Astrocyte (in vitro differentiated cells and primary cell): ENCODE measurements around the gene TIGAR. TPM values are rescaled to one million over a fixed set of nuclear protein-coding genes. Genes with fewer than 3 reads are reported as not detected.

Source experiments
- DNase-seq: peaks from one replicate; pipeline ENCODE4 v3.0.0-alpha.2; 2010; ENCODE audit warnings: low read depth
- FAIRE-seq: peaks from 2 replicates; lab custom pipeline; 2011; peaks lifted over from hg19 to GRCh38; lab: Jason Lieb, UNC
- H2AFZ ChIP-seq: 2 replicates; pipeline ENCODE4 v1.6.0; 2012; ENCODE audit warnings: low read depth, low read length, inconsistent platforms
- H3K27ac ChIP-seq: 2 replicates; pipeline ENCODE4 v1.5.1; 2011; ENCODE audit warnings: low read depth, low read length, inconsistent platforms
- H3K27me3 ChIP-seq: 2 replicates; pipeline ENCODE4 v1.6.0; 2011; ENCODE audit warnings: low read length, inconsistent platforms; ENCODE audit not compliant: insufficient read depth
- H3K36me3 ChIP-seq: 2 replicates; pipeline ENCODE4 v1.5.1; 2011; ENCODE audit warnings: low read length, inconsistent platforms; ENCODE audit not compliant: insufficient read depth
- H3K4me1 ChIP-seq: 2 replicates; pipeline ENCODE4 v1.5.1; 2011; ENCODE audit warnings: low read length, inconsistent platforms; ENCODE audit not compliant: insufficient read depth
- H3K4me2 ChIP-seq: 2 replicates; pipeline ENCODE4 v1.6.0; 2012; ENCODE audit warnings: low read length, inconsistent platforms
- H3K4me3 ChIP-seq: 2 replicates; pipeline ENCODE4 v1.5.1; 2011; ENCODE audit warnings: low read depth, mild to moderate bottlenecking, low read length, inconsistent platforms; ENCODE audit not compliant: insufficient read depth
- H3K79me2 ChIP-seq: 2 replicates; pipeline ENCODE4 v1.6.0; 2012; ENCODE audit warnings: mild to moderate bottlenecking, low read length, inconsistent platforms; ENCODE audit not compliant: insufficient read depth
- H3K9ac ChIP-seq: 2 replicates; pipeline ENCODE4 v1.6.0; 2012; ENCODE audit warnings: mild to moderate bottlenecking, low read length, inconsistent platforms
- H3K9me3 ChIP-seq: 2 replicates; pipeline ENCODE4 v1.5.1; 2012; ENCODE audit warnings: low read depth, mild to moderate bottlenecking, low read length, inconsistent platforms; ENCODE audit not compliant: insufficient read depth
- H4K20me1 ChIP-seq: 2 replicates; pipeline ENCODE4 v1.6.0; 2012; ENCODE audit warnings: low read length, inconsistent platforms; ENCODE audit not compliant: insufficient read depth
- H3K27ac Mint-ChIP-seq: one replicate; pipeline ENCODE4 v1.8.0; 2021; ENCODE audit warnings: mild to moderate bottlenecking, mixed read lengths; ENCODE audit not compliant: unreplicated experiment
- H3K27me3 Mint-ChIP-seq: one replicate; pipeline ENCODE4 v1.8.0; 2021; ENCODE audit warnings: low read depth, mixed read lengths; ENCODE audit not compliant: unreplicated experiment
- H3K36me3 Mint-ChIP-seq: one replicate; pipeline ENCODE4 v1.8.0; 2021; ENCODE audit warnings: low read depth, mixed read lengths; ENCODE audit not compliant: unreplicated experiment
- H3K4me1 Mint-ChIP-seq: one replicate; pipeline ENCODE4 v1.8.0; 2021; ENCODE audit warnings: low read depth, mixed read lengths; ENCODE audit not compliant: unreplicated experiment
- H3K4me3 Mint-ChIP-seq: one replicate; pipeline ENCODE4 v1.8.0; 2021; ENCODE audit warnings: mild to moderate bottlenecking, moderate library complexity, mixed read lengths; ENCODE audit not compliant: unreplicated experiment
- H3K9me3 Mint-ChIP-seq: one replicate; pipeline ENCODE4 v1.8.0; 2021; ENCODE audit warnings: mild to moderate bottlenecking, mixed read lengths; ENCODE audit not compliant: unreplicated experiment
- EZH2 ChIP-seq: IDR thresholded peaks from 2 replicates; pipeline ENCODE4 v1.6.1; 2012; ENCODE audit warnings: mild to moderate bottlenecking, low read length, inconsistent platforms; ENCODE audit not compliant: insufficient read depth
- total RNA-seq: library from RNA; stranded (reverse); gene quantifications from 2 replicates; pipeline ENCODE4 v1.2.1, GENCODE V29; 2021
- TF ChIP-seq, protein P1 (sequence below): IDR thresholded peaks from 2 replicates; pipeline ENCODE4 v1.5.1; 2011; ENCODE audit warnings: low read depth, mild to moderate bottlenecking, inconsistent platforms, low read length, moderate library complexity; ENCODE audit not compliant: insufficient read depth

TIGAR gene
- total RNA-seq, 1 donor from 2014 or later, result 91.7 TPM

DNA sequence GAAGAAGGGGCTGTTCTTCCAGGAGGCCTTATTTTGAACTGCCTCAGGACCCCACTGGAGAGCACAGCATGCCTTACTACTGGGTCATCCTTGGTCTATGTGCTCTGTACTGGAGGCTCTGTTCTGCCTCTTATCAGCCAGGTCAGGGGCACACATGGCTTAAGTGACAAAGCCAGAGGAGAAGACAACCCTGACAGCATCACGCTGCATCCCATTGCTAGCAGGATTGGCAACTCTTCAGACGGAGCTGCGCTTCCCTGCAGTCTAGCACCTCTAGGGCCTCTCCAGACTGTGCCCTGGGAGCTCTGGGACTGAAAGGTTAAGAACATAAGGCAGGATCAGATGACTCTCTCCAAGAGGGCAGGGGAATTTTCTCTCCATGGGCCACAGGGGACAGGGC lies 17.3 kb upstream of the TIGAR start:
- Histone ChIP-seq H3K9ac (no peak overlapping the region), H3K9me3 (no peaks in the 10 kb centered on the region), H3K4me3 (no peak overlapping the region), H3K36me3 (no peaks in the 10 kb centered on the region), H4K20me1 (no peaks in the 10 kb centered on the region), H3K27ac (no peak overlapping the region), H3K27me3 (peaks cover 3% of the 10 kb centered on the region), H3K79me2 (no peaks in the 10 kb centered on the region), H3K4me1 (peaks cover 2% of the 10 kb centered on the region), H2AFZ (no peak overlapping the region), H3K4me2 (no peak overlapping the region)
- Mint-ChIP-seq H3K4me1 (peaks cover 44% of the 10 kb centered on the region), H3K36me3 (peaks cover 31% of the 10 kb centered on the region), H3K9me3 (no peaks in the 10 kb centered on the region), H3K27ac (peak overlapping the region; percentile 14), H3K27me3 (no peaks in the 10 kb centered on the region), H3K4me3 (peak overlapping the region; percentile 31)
- FAIRE-seq, result no peak
- DNase-seq, result no peak
- TF ChIP-seq, protein P1, sequence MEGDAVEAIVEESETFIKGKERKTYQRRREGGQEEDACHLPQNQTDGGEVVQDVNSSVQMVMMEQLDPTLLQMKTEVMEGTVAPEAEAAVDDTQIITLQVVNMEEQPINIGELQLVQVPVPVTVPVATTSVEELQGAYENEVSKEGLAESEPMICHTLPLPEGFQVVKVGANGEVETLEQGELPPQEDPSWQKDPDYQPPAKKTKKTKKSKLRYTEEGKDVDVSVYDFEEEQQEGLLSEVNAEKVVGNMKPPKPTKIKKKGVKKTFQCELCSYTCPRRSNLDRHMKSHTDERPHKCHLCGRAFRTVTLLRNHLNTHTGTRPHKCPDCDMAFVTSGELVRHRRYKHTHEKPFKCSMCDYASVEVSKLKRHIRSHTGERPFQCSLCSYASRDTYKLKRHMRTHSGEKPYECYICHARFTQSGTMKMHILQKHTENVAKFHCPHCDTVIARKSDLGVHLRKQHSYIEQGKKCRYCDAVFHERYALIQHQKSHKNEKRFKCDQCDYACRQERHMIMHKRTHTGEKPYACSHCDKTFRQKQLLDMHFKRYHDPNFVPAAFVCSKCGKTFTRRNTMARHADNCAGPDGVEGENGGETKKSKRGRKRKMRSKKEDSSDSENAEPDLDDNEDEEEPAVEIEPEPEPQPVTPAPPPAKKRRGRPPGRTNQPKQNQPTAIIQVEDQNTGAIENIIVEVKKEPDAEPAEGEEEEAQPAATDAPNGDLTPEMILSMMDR, result no peak
- no peak for TF ChIP-seq EZH2

DNA sequence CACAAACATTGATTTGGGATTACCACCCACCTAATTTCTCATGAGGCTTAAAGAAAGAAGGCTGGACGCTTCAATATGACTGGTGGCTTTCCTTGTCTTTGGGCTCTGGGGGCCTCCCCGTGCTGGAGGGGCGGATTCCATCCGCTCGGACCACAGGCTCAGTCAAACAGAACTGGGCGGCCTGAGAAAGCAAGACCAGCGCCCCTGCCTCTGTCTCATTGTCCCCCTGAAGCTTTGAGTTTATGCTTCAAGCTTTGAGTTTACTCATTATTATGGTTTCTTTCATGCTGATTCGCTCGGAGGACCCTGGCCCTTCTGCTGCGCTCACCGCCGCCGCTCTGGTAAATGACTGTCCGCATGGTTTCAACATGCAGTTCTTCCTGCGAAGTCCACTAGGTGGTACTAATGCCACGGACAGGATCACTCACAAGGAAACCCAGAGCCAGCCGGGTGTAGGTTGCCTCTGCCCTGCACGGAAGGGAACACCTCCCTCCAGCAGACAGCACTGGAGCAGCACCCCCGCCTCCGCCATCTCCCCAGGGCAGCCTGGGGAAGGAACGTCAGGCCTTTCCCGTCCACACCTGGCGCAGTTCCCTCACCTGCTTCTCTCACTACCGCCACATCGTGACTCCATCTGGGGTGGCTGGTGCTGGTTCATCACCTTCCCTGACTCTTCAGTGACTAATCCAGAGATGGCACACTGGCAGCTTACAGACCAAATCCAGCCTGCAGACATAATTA lies 13.2 kb upstream of the TIGAR start:
- H3K27ac ChIP-seq, result no peak overlapping the region
- peaks cover 6% of the 10 kb centered on the region for H3K27me3 ChIP-seq
- peak overlapping the region; percentile 70 for H2AFZ ChIP-seq
- H3K27me3 Mint-ChIP-seq, result no peaks in the 10 kb centered on the region
- H3K9ac ChIP-seq, result no peak overlapping the region
- H3K4me3 ChIP-seq, result peak overlapping the region; percentile 43
- no peaks in the 10 kb centered on the region for H4K20me1 ChIP-seq
- H3K4me1 Mint-ChIP-seq, result peaks cover 30% of the 10 kb centered on the region
- H3K4me2 ChIP-seq, result peak overlapping the region; percentile 82
- DNase-seq (peak; percentile 65), FAIRE-seq (peak; percentile 73)
- peaks cover 10% of the 10 kb centered on the region for H3K36me3 Mint-ChIP-seq
- peaks cover 2% of the 10 kb centered on the region for H3K4me1 ChIP-seq
- TF ChIP-seq, protein P1, result peak; percentile 64
- TF ChIP-seq EZH2, result no peak
- no peak overlapping the region for H3K4me3 Mint-ChIP-seq
- no peaks in the 10 kb centered on the region for H3K9me3 ChIP-seq
- H3K36me3 ChIP-seq, result no peaks in the 10 kb centered on the region
- H3K9me3 Mint-ChIP-seq, result no peaks in the 10 kb centered on the region
- H3K79me2 ChIP-seq, result no peaks in the 10 kb centered on the region
- no peak overlapping the region for H3K27ac Mint-ChIP-seq

DNA sequence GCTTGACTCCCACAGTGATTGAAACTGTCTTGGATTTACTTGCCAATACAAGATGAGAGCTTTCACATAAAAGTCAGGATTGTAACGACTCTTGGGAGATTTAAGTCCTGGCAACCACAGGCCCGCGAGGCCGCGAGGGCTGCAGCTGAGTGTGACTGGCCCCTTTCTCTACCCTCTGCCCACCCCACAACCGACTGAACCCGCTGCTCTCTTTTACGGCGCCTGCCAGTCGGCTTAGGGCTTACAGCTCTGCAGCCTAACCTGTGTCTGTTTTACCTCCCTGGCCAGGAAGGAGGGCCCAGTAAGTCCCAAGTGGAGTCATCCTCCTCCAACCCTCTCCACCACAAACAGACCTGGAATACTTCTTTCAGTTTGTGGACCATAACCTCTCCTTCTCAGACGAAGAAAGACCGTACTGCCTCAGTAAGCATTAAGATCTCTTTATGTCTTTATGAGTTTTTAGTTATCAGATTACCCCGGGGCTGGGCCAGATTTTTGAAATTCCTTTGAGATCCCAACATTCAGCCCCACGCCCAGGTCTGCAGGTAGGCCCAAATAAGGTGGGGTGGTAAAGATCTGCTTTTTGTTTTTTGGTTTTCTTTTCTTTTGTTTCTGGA lies 12.6 kb upstream of the TIGAR start:
- DNase-seq, result no peak
- no peak overlapping the region for H3K4me3 Mint-ChIP-seq
- no peaks in the 10 kb centered on the region for H3K9me3 Mint-ChIP-seq
- no peaks in the 10 kb centered on the region for H3K9me3 ChIP-seq
- no peak for FAIRE-seq
- H3K79me2 ChIP-seq, result no peaks in the 10 kb centered on the region
- TF ChIP-seq, protein P1, result no peak
- TF ChIP-seq EZH2, result no peak
- H3K36me3 Mint-ChIP-seq, result peaks cover 10% of the 10 kb centered on the region
- no peak overlapping the region for H3K27ac ChIP-seq
- peak overlapping the region; percentile 70 for H2AFZ ChIP-seq
- H3K4me3 ChIP-seq, result no peak overlapping the region
- no peaks in the 10 kb centered on the region for H4K20me1 ChIP-seq
- H3K27me3 ChIP-seq, result peaks cover 6% of the 10 kb centered on the region
- H3K9ac ChIP-seq, result no peak overlapping the region
- H3K4me2 ChIP-seq, result peak overlapping the region; percentile 82
- H3K27ac Mint-ChIP-seq, result no peak overlapping the region
- peaks cover 2% of the 10 kb centered on the region for H3K4me1 ChIP-seq
- no peaks in the 10 kb centered on the region for H3K27me3 Mint-ChIP-seq
- peaks cover 26% of the 10 kb centered on the region for H3K4me1 Mint-ChIP-seq
- no peaks in the 10 kb centered on the region for H3K36me3 ChIP-seq
